Midbrain (tissue), 1 donor: ENCODE results near the gene RACGAP1.

Experiments
- DNase-seq: peaks from one replicate; lab custom pipeline; 2025; lab: John Stamatoyannopoulos, UW

RACGAP1 gene

GRCh38 chr12:49941556-49942511 lies 83.5 kb downstream of the RACGAP1 start:
- no peak for DNase-seq

- no peak for DNase-seq
Measured at GRCh38 chr12:49939707-49940106, 85.6 kb downstream of the RACGAP1 start.

- DNase-seq, result no peak
Measured at GRCh38 chr12:49939307-49939706, 86.0 kb downstream of the RACGAP1 start.
